ENCODE data around the gene COL23A1. TPM values are rescaled to one million over a fixed set of nuclear protein-coding genes. Genes with fewer than 3 reads are reported as not detected.

Gene COL23A1
- total and polyA plus RNA-seq, 2 of the 13 experiments (the other 11 are each of a cell fraction or from before 2014, with no cell fraction given): not detected

DNA sequence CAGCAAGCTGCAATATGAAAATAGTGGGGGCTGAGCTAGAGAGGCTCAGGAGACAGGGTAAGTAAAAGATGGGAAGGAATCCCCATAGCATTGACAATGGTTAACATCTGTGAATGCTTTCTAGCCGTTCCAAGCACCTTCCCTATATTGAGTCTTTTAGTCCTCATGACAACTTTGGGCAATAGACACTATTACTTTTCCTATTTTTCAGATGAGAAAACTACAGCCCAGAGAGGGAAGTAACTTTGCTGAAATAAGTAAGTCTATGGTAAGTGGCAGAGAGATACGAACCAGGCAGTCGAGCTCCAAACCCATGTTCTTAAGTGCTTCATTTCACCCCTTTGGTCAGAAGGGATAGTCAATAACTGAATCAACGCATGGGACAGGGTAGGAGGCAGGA lies 94.5 kb downstream of the COL23A1 start:
- DNase-seq (ENCODE audit: low spot score) (no peak), FAIRE-seq (no peak), ATAC-seq (no peak)
- Histone ChIP-seq H3K79me2 (ENCODE audit: insufficient read depth, low read length) (no peaks in the 10 kb centered on the region), H3K27ac (ENCODE audit: extremely low read length, insufficient read depth, low read length) (no peak overlapping the region), H3K36me3 (replicated peaks in 1 of 2; ENCODE audit: control insufficient read depth in 1 of 2, insufficient read depth in 2 of 2, low read length in 2 of 2) (no peaks in the 10 kb centered on the region), H3K4me1 (ENCODE audit: insufficient read depth, low read length) (no peaks in the 10 kb centered on the region), H3K27me3 (ENCODE audit: control insufficient read depth in 1 of 2, insufficient read depth in 2 of 2, low read length in 2 of 2) (peaks cover 0 to 25% of the 10 kb centered on the region in 2 experiments; a peak in 3 of 5 replicates), H4K20me1 (ENCODE audit: insufficient read depth, low read length) (no peaks in the 10 kb centered on the region), H3K4me3 (replicated peaks in 1 of 3; ENCODE audit: insufficient read depth in 1 of 3, low read depth in 2 of 3, low read length in 3 of 3) (no peak overlapping the region), H3K4me2 (ENCODE audit: low read depth, low read length) (no peak overlapping the region), H3K9ac (ENCODE audit: insufficient read depth, low read depth, low read length) (no peak overlapping the region), H2AFZ (ENCODE audit: low read length) (no peak overlapping the region), H3K9me3 (ENCODE audit: low read length) (no peaks in the 10 kb centered on the region)
- POLR2A ChIA-PET: no interaction called here
- intact Hi-C loops (cut with micrococcal nuclease; ENCODE audit: unreplicated experiment): no loop called here
- CTCF ChIA-PET (ENCODE audit: low intra/inter-chr PET ratio, low total read pairs): no interaction called here
- TF ChIP-seq ZBTB7A (CRISPR knock-in tag; IDR thresholded peaks at IDR 0.05) (no peak), FOSL2 (CRISPR knock-in tag; IDR thresholded peaks at IDR 0.05) (no peak), NFIB (CRISPR knock-in tag; IDR thresholded peaks at IDR 0.05; ENCODE audit: borderline replicate concordance) (no peak), ZNF703 (CRISPR knock-in tag; IDR thresholded peaks at IDR 0.05; ENCODE audit: borderline replicate concordance) (no peak), ZNF563 (CRISPR knock-in tag; IDR thresholded peaks at IDR 0.05) (no peak), KDM3A (CRISPR knock-in tag; IDR thresholded peaks at IDR 0.05; ENCODE audit: low read depth) (no peak), MAFF (IDR thresholded peaks at IDR 0.05; ENCODE audit: low read depth, low read length) (no peak)
- BruUV-seq (replicated peaks): no TSS peak
- in situ Hi-C loops (cut with HindIII; ENCODE audit: extremely low pct_ligation_motif_present, low pct_unique_long_range_greater_than_20kb): no loop called here
- 5% methylated on average over 4 of the region's 4 CpGs for WGBS (ENCODE audit: low lambda C conversion rate)

DNA sequence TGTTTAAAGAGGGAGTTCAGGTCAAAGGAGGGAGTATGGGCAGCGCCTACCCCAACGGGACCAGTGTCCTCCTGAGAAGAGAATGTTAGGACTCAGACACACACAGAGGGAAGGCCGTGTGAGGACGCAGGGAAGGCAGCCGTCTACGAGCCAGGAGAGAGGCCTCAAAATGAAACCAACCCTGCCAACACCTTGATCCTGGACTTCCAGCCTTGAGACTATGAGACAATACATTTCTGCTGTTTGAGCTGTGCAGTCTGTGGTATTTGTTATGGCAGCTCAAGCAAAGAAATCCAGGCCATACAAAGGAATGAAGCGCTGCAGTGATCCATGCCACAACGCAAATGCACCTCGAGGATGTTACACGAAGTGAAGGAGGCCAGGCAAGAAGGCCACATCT lies 97.9 kb downstream of the COL23A1 start:
- no peak overlapping the region for H3K4me2 ChIP-seq (ENCODE audit: low read depth, low read length)
- intact Hi-C loops (cut with micrococcal nuclease; ENCODE audit: unreplicated experiment) (no loop called here), in situ Hi-C loops (cut with HindIII; ENCODE audit: extremely low pct_ligation_motif_present, low pct_unique_long_range_greater_than_20kb) (no loop called here)
- POLR2A ChIA-PET: no interaction called here
- ATAC-seq: no peak
- DNase-seq (ENCODE audit: low spot score): no peak
- WGBS (ENCODE audit: low lambda C conversion rate): 47% methylated on average over 10 of the region's 10 CpGs
- BruUV-seq (replicated peaks): no TSS peak
- CTCF ChIA-PET (ENCODE audit: low intra/inter-chr PET ratio, low total read pairs): no interaction called here
- no peak overlapping the region for H2AFZ ChIP-seq (ENCODE audit: low read length)
- H3K79me2 ChIP-seq (ENCODE audit: insufficient read depth, low read length): no peaks in the 10 kb centered on the region
- no peak for FAIRE-seq
- no peak overlapping the region for H3K9ac ChIP-seq (ENCODE audit: insufficient read depth, low read depth, low read length)
- no peak overlapping the region for H3K4me3 ChIP-seq (replicated peaks in 1 of 3; ENCODE audit: insufficient read depth in 1 of 3, low read depth in 2 of 3, low read length in 3 of 3)
- H4K20me1 ChIP-seq (ENCODE audit: insufficient read depth, low read length): no peaks in the 10 kb centered on the region
- no peak overlapping the region for H3K27ac ChIP-seq (ENCODE audit: extremely low read length, insufficient read depth, low read length)
- peaks cover 0 to 52% of the 10 kb centered on the region in 2 experiments; a peak in 3 of 5 replicates for H3K27me3 ChIP-seq (ENCODE audit: control insufficient read depth in 1 of 2, insufficient read depth in 2 of 2, low read length in 2 of 2)
- no peaks in the 10 kb centered on the region for H3K4me1 ChIP-seq (ENCODE audit: insufficient read depth, low read length)
- H3K36me3 ChIP-seq (replicated peaks in 1 of 2; ENCODE audit: control insufficient read depth in 1 of 2, insufficient read depth in 2 of 2, low read length in 2 of 2): no peaks in the 10 kb centered on the region
- no peaks in the 10 kb centered on the region for H3K9me3 ChIP-seq (ENCODE audit: low read length)
- TF ChIP-seq ISL2 (CRISPR knock-in tag; IDR thresholded peaks at IDR 0.05) (no peak), ZNF891 (CRISPR knock-in tag; IDR thresholded peaks at IDR 0.05) (no peak), ELF4 (CRISPR knock-in tag; IDR thresholded peaks at IDR 0.05; ENCODE audit: borderline replicate concordance) (no peak), NFE2L2 (IDR thresholded peaks at IDR 0.05; ENCODE audit: low read length) (no peak), ZSCAN20 (CRISPR knock-in tag; IDR thresholded peaks at IDR 0.05; ENCODE audit: borderline replicate concordance) (no peak), SP4 (CRISPR knock-in tag; IDR thresholded peaks at IDR 0.05) (no peak), SMC3 (IDR thresholded peaks at IDR 0.05; ENCODE audit: low read length) (no peak), AHR (CRISPR knock-in tag; IDR thresholded peaks at IDR 0.05) (no peak)
- TF ChIP-seq, protein P1, sequence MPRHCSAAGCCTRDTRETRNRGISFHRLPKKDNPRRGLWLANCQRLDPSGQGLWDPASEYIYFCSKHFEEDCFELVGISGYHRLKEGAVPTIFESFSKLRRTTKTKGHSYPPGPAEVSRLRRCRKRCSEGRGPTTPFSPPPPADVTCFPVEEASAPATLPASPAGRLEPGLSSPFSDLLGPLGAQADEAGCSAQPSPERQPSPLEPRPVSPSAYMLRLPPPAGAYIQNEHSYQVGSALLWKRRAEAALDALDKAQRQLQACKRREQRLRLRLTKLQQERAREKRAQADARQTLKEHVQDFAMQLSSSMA (CRISPR knock-in tag; IDR thresholded peaks at IDR 0.05): no peak
- TF ChIP-seq, protein P2, sequence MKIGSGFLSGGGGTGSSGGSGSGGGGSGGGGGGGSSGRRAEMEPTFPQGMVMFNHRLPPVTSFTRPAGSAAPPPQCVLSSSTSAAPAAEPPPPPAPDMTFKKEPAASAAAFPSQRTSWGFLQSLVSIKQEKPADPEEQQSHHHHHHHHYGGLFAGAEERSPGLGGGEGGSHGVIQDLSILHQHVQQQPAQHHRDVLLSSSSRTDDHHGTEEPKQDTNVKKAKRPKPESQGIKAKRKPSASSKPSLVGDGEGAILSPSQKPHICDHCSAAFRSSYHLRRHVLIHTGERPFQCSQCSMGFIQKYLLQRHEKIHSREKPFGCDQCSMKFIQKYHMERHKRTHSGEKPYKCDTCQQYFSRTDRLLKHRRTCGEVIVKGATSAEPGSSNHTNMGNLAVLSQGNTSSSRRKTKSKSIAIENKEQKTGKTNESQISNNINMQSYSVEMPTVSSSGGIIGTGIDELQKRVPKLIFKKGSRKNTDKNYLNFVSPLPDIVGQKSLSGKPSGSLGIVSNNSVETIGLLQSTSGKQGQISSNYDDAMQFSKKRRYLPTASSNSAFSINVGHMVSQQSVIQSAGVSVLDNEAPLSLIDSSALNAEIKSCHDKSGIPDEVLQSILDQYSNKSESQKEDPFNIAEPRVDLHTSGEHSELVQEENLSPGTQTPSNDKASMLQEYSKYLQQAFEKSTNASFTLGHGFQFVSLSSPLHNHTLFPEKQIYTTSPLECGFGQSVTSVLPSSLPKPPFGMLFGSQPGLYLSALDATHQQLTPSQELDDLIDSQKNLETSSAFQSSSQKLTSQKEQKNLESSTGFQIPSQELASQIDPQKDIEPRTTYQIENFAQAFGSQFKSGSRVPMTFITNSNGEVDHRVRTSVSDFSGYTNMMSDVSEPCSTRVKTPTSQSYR (CRISPR knock-in tag; IDR thresholded peaks at IDR 0.05; ENCODE audit: borderline replicate concordance): no peak
